ENCODE data around the gene OTOR. TPM values are rescaled to one million over a fixed set of nuclear protein-coding genes. Genes with fewer than 3 reads are reported as not detected.

OTOR gene
- total RNA-seq, 4 donors from 2014 or later = not detected

GRCh38 chr20:16714751-16715150 lies 33.4 kb upstream of the OTOR start:
- Histone ChIP-seq H3K4me1 (peaks cover 8 to 10% of the 10 kb centered on the region in 2 donors), H3K27me3 (no peaks in the 10 kb centered on the region), H3K9me3 (no peaks in the 10 kb centered on the region), H3K27ac (no peak overlapping the region), H3K4me3 (no peak overlapping the region), H3K36me3 (no peaks in the 10 kb centered on the region)
- DNase-seq (no peak), ATAC-seq (no peak)
- in situ Hi-C loops (cut with MboI; ENCODE audit: low sequenced_read_pairs in 4 of 4) = loop anchor here in 1 of 4 donors (25.0 kb wide), 1 partner anchor 102 kb away; no protein-coding TSS in a partner anchor
- TF ChIP-seq, protein P1, sequence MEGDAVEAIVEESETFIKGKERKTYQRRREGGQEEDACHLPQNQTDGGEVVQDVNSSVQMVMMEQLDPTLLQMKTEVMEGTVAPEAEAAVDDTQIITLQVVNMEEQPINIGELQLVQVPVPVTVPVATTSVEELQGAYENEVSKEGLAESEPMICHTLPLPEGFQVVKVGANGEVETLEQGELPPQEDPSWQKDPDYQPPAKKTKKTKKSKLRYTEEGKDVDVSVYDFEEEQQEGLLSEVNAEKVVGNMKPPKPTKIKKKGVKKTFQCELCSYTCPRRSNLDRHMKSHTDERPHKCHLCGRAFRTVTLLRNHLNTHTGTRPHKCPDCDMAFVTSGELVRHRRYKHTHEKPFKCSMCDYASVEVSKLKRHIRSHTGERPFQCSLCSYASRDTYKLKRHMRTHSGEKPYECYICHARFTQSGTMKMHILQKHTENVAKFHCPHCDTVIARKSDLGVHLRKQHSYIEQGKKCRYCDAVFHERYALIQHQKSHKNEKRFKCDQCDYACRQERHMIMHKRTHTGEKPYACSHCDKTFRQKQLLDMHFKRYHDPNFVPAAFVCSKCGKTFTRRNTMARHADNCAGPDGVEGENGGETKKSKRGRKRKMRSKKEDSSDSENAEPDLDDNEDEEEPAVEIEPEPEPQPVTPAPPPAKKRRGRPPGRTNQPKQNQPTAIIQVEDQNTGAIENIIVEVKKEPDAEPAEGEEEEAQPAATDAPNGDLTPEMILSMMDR (IDR thresholded peaks at IDR 0.05 in 4 of 5, conservative IDR thresholded peaks at IDR 0.05 in 1 of 5) = no peak
- TF ChIP-seq POLR2A (IDR thresholded peaks at IDR 0.05) = no peak
- intact Hi-C loops (cut with DNase I; ENCODE audit: low total_unique reads) = no loop called here

DNA sequence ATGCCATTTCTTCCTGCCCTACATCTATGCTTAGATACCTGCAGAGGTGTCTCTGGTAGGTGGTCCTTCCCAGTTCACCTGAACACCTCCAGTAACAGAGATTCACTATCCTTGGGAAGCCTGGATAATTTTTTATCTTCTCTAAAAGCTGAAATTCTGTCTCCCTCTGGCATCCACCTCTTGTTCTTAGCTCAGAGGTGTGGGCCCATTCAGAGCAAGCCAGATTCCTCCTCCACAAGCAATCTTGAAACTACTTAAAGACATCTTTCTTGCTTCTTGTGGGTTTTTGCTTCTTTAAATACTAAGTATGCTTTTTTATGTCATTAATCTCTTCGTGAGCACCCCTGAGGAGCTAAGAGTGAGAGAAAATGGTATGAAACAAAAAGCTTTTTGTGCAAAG lies 28.7 kb upstream of the OTOR start:
- H3K27me3 ChIP-seq = no peaks in the 10 kb centered on the region
- H3K9me3 ChIP-seq = no peaks in the 10 kb centered on the region
- no peak overlapping the region for H3K27ac ChIP-seq
- in situ Hi-C loops (cut with MboI; ENCODE audit: low sequenced_read_pairs in 4 of 4) = loop anchor here in 1 of 4 donors (25.0 kb wide), 1 partner anchor 107 kb away; no protein-coding TSS in a partner anchor
- DNase-seq = no peak
- no peak overlapping the region for H3K4me3 ChIP-seq
- peaks cover under 1 to 13% of the 10 kb centered on the region in 2 donors for H3K4me1 ChIP-seq
- no peak for TF ChIP-seq POLR2A (IDR thresholded peaks at IDR 0.05)
- TF ChIP-seq, protein P1 (IDR thresholded peaks at IDR 0.05 in 4 of 5, conservative IDR thresholded peaks at IDR 0.05 in 1 of 5) = no peak
- intact Hi-C loops (cut with DNase I; ENCODE audit: low total_unique reads) = no loop called here
- no peak for ATAC-seq
- no peaks in the 10 kb centered on the region for H3K36me3 ChIP-seq

DNA sequence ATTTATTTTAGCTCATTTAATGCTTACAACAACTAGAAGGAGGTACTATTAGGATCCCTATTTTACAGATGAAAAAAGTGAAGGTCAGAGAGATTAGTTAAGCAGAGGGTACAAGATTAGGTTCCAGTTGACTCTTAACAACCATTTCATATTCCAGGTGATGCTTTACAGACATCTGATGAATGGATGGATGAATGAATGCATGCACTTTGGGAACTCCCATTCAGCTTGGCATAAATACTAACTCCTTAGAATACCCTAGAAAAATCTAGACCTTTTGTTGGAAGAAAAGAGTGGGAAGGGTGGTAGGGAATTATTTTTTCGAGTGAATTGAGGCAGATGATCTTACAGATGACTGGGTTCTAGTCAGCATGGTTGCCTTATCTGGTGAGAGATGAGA lies 19.1 kb upstream of the OTOR start:
- Histone ChIP-seq H3K9me3 (no peaks in the 10 kb centered on the region), H3K27ac (peak overlapping the region; percentile 76 to 86 (median 82)), H3K4me1 (peaks cover 17 to 24% of the 10 kb centered on the region in 2 donors), H3K36me3 (peaks cover 0 to 26% of the 10 kb centered on the region in 2 donors), H3K27me3 (peaks cover 0 to 5% (median 0%) of the 10 kb centered on the region in 3 donors), H3K4me3 (peak overlapping the region; percentile 80 to 98 (median 96))
- DNase-seq (no peak), ATAC-seq (no peak)
- in situ Hi-C loops (cut with MboI; ENCODE audit: low sequenced_read_pairs in 4 of 4) (loop anchor here in 1 of 4 donors (25.0 kb wide), 1 partner anchor 1833 kb away; the partner anchor contains the start of gene SMIM26), intact Hi-C loops (cut with DNase I; ENCODE audit: low total_unique reads) (no loop called here)
- TF ChIP-seq POLR2A (IDR thresholded peaks at IDR 0.05) = no peak
- TF ChIP-seq, protein P1 (IDR thresholded peaks at IDR 0.05 in 4 of 5, conservative IDR thresholded peaks at IDR 0.05 in 1 of 5) = no peak

- in situ Hi-C loops (cut with MboI; ENCODE audit: low sequenced_read_pairs in 4 of 4) = loop anchor here in 1 of 4 donors (10.0 to 25.0 kb wide), 2 partner anchors 215 to 1832 kb away; partner anchors contain the start of gene SMIM26
- Histone ChIP-seq H3K27ac (peak within 1 kb of the TSS; percentile 76 to 86 (median 82)), H3K27me3 (peaks cover 0 to 5% (median 0%) of the 10 kb centered on the region in 3 donors), H3K4me3 (peak within 1 kb of the TSS; percentile 80 to 98 (median 96)), H3K9me3 (no peaks in the 10 kb centered on the region), H3K4me1 (peaks cover 17 to 18% of the 10 kb centered on the region in 2 donors), H3K36me3 (peaks cover 0 to 33% of the 10 kb centered on the region in 2 donors)
- TF ChIP-seq, protein P1 (IDR thresholded peaks at IDR 0.05 in 4 of 5, conservative IDR thresholded peaks at IDR 0.05 in 1 of 5) = no peak
- peak; percentile 49 to 57 for TF ChIP-seq POLR2A (IDR thresholded peaks at IDR 0.05)
- ATAC-seq = peak; percentile 100
- peak; percentile 87 to 91 for DNase-seq
- intact Hi-C loops (cut with DNase I; ENCODE audit: low total_unique reads) = loop anchor here (2.0 to 10.0 kb wide), 2 partner anchors 157 to 215 kb away; partner anchors contain the start of gene KIF16B
These were observed 18.3 kb upstream of the OTOR start, which contains the start of gene SNRPB2 for GRCh38 chr20:16729565-16730460. SNRPB2 (plus strand) TSS chr20:16730026; CDS start chr20:16731703, 1,677 bp downstream.

All from gastrocnemius medialis (tissue), 4 donors.